Spleen (tissue), 11 donors: ENCODE results near the gene LSG1. TPM values are rescaled to one million over a fixed set of nuclear protein-coding genes. Genes with fewer than 3 reads are reported as not detected.

Experiments used
- DNase-seq: peaks from one replicate; pipeline ENCODE4 v3.0.0-alpha.2; 2020
- H3K27ac ChIP-seq, 8 donors: fragments of 200-600 bp; sonication (generic) in 7 of 8; 1 replicate in 4 of 8; 2 replicates in 4 of 8; pipeline versions ENCODE4 v1.5.0 to v1.8.0; 2016 to 2021; ENCODE audit warnings: inconsistent platforms in 4 of 8, mild to moderate bottlenecking in 4 of 8, moderate library complexity in 1 of 8
- H3K27me3 ChIP-seq, 7 donors: fragments of 200-600 bp; sonication (generic) in 6 of 7; replicated peaks in 1 of 7; 1 replicate in 4 of 7; 2 replicates in 3 of 7; pipeline versions ENCODE4 v1.5.0 to v1.8.0; 2016 to 2021; ENCODE audit warnings: inconsistent platforms in 3 of 7, mild to moderate bottlenecking in 1 of 7
- H3K36me3 ChIP-seq, 6 donors: fragments of 200-600 bp; sonication (generic) in 5 of 6; 1 replicate in 4 of 6; 2 replicates in 2 of 6; pipeline versions ENCODE4 v1.5.0 to v1.8.0; 2016 to 2021; ENCODE audit warnings: inconsistent platforms in 2 of 6
- H3K4me1 ChIP-seq, 6 donors: fragments of 200-600 bp; sonication (generic) in 5 of 6; 1 replicate in 3 of 6; 2 replicates in 3 of 6; pipeline versions ENCODE4 v1.5.0 to v1.8.0; 2016 to 2021; ENCODE audit warnings: inconsistent platforms in 3 of 6
- H3K4me3 ChIP-seq, 8 donors: fragments of 200-600 bp; sonication (generic) in 7 of 8; 1 replicate in 4 of 8; 2 replicates in 4 of 8; pipeline versions ENCODE4 v1.5.0 to v1.8.0; 2016 to 2021; ENCODE audit warnings: inconsistent platforms in 4 of 8, mild to moderate bottlenecking in 4 of 8, moderate library complexity in 2 of 8
- H3K9me3 ChIP-seq, 8 donors: fragments of 200-600 bp; sonication (generic) in 7 of 8; 1 replicate in 4 of 8; 2 replicates in 4 of 8; pipeline versions ENCODE4 v1.5.0 to v1.8.0; 2016 to 2021; ENCODE audit warnings: inconsistent platforms in 4 of 8
- CTCF ChIP-seq, 11 experiments: fragments of 200-600 bp in 7 of 11; fragments of 450-650 bp in 4 of 11; sonication (generic) in 4 of 11; IDR thresholded peaks in 8 of 11; conservative IDR thresholded peaks in 3 of 11; 1 replicate in 7 of 11; 2 replicates in 4 of 11; pipeline versions ENCODE4 v1.4.0 to v1.8.0; 2016 to 2021; ENCODE audit warnings: antibody characterized with exemption in 11 of 11, inconsistent platforms in 4 of 11, mild to moderate bottlenecking in 1 of 11
- POLR2A ChIP-seq, 3 donors: fragments of 450-650 bp; IDR thresholded peaks; one replicate each; pipeline ENCODE4 v1.5.1; 2017; ENCODE audit warnings: antibody characterized with exemption in 3 of 3, mild to moderate bottlenecking in 1 of 3
- POLR2AphosphoS5 ChIP-seq, 3 donors: sonication (generic); formaldehyde crosslinking; IDR thresholded peaks; one replicate each; pipeline ENCODE4 v1.5.1; 2017; ENCODE audit warnings: antibody characterized with exemption in 3 of 3
- WGBS, 5 donors: extraction: QIAGEN DNeasy Blood & Tissue Kit in 3 of 5; methylation state at CpG; one replicate each; pipeline versions ENCODE4 v1.1.5 to v1.1.7; 2013 to 2018; 5-methylcytosine and 5-hydroxymethylcytosine counted together
- intact Hi-C: fragments of 100-400 bp; cut with DNase I; formaldehyde crosslinking; loops from one replicate; pipeline ENCODE4 v1.15.0; 2023; ENCODE audit warnings: low total_unique reads
- polyA plus RNA-seq, 3 donors: library from polyadenylated mRNA; stranded (reverse); fragments of 200-250 nt; gene quantifications; one replicate each; pipeline ENCODE4 v1.2.1, GENCODE V29; 2013
- total RNA-seq, 7 donors: library from RNA; depleted of rRNA in 3 of 7; stranded (reverse); fragments of >200 nt in 3 of 7; fragmentation: NEBNext Ultra II Directional in 4 of 7; extraction: Animal tissue kit (Norgen Biotek cat#: 25700) in 4 of 7; gene quantifications; one replicate each; pipeline versions ENCODE4 v1.1.0 to v1.2.1, GENCODE V29; 2016 to 2021
- donor health status: healthy with polysubstance abuse.
- donor health status: DM: no; HTN: no; CAD: no; lungs with moderate emphysema.
- donor health status: DM: no; HTN: no; CAD: no.
- donor health status: Bipolar disorder and iron deficiency.
- donor health status: healthy.
- donor health status: DM: no; HTN: no; CAD: no.
- donor health status: DM: yes; HTN: yes; CAD: no.

Gene LSG1
- total and polyA plus RNA-seq, 10 donors, result 10.8 to 58.0 (median 35.7) TPM

- Histone ChIP-seq H3K36me3 (peaks cover 0 to 61% (median 2%) of the 10 kb centered on the region in 6 donors), H3K27me3 (no peaks in the 10 kb centered on the region), H3K27ac (peak overlapping the region in 7 of 8 donors; percentile 43 to 70 (median 53)), H3K4me1 (no peaks in the 10 kb centered on the region), H3K9me3 (no peaks in the 10 kb centered on the region), H3K4me3 (no peak overlapping the region)
- TF ChIP-seq POLR2A (IDR thresholded peaks at IDR 0.05) (no peak), POLR2AphosphoS5 (IDR thresholded peaks at IDR 0.05) (peak in 2 of 3 donors; percentile 26 to 56), CTCF (IDR thresholded peaks at IDR 0.05 in 8 of 11, conservative IDR thresholded peaks at IDR 0.05 in 3 of 11) (no peak)
- no peak for DNase-seq
- WGBS, 5 donors, result 65 to 87% (median 74%) methylated on average over 22 to 23 of the region's 23 CpGs
- intact Hi-C loops, result no loop called here
Observed at GRCh38 chr3:194618858-194619608, 53.0 kb downstream of the LSG1 start.

- no peak overlapping the region for H3K4me3 ChIP-seq
- intact Hi-C loops, result no loop called here
- no peak for TF ChIP-seq CTCF (IDR thresholded peaks at IDR 0.05 in 8 of 11, conservative IDR thresholded peaks at IDR 0.05 in 3 of 11)
- no peak for TF ChIP-seq POLR2A (IDR thresholded peaks at IDR 0.05)
- no peak for TF ChIP-seq POLR2AphosphoS5 (IDR thresholded peaks at IDR 0.05)
- no peaks in the 10 kb centered on the region for H3K9me3 ChIP-seq
- DNase-seq, result no peak
- H3K4me1 ChIP-seq, result no peaks in the 10 kb centered on the region
- 84 to 90% (median 87%) methylated on average over 9 of the region's 9 CpGs for WGBS, 5 donors
- no peak overlapping the region for H3K27ac ChIP-seq
- H3K36me3 ChIP-seq, result peaks cover 0 to 50% (median 2%) of the 10 kb centered on the region in 6 donors
- H3K27me3 ChIP-seq, result no peaks in the 10 kb centered on the region
Observed at GRCh38 chr3:194617827-194618226, 54.2 kb downstream of the LSG1 start.

GRCh38 chr3:194617143-194617671 lies 54.8 kb downstream of the LSG1 start:
- intact Hi-C loops, result no loop called here
- Histone ChIP-seq H3K27me3 (no peaks in the 10 kb centered on the region), H3K4me3 (no peak overlapping the region), H3K27ac (no peak overlapping the region), H3K9me3 (no peaks in the 10 kb centered on the region), H3K4me1 (no peaks in the 10 kb centered on the region), H3K36me3 (peaks cover 0 to 44% (median 2%) of the 10 kb centered on the region in 6 donors)
- 94 to 99% (median 98%) methylated on average over 12 to 14 of the region's 14 CpGs for WGBS, 5 donors
- DNase-seq, result no peak
- TF ChIP-seq POLR2AphosphoS5 (IDR thresholded peaks at IDR 0.05), result no peak
- no peak for TF ChIP-seq CTCF (IDR thresholded peaks at IDR 0.05 in 8 of 11, conservative IDR thresholded peaks at IDR 0.05 in 3 of 11)

DNA sequence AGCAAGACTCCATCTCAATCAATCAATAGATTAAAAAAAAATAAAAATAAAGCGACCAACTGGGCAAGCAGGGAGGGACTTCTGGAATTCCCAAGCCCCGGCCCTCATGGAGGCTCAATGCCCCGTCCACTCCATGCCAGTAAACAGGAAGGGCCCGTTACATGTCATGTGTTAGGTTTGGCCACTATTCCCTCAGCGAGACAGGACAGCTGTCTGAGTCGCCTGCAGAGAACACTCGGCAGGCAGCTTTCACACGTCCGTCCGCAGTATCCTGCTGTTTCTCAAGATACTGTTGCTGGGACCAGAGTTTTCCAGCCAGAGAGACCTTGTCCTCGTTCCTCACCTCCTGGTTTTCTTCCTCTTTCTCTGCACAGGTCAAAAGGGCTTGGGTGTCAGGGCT lies 56.8 kb downstream of the LSG1 start:
- H3K4me3 ChIP-seq, result no peak overlapping the region
- no peaks in the 10 kb centered on the region for H3K9me3 ChIP-seq
- 89 to 95% (median 91%) methylated on average over 11 of the region's 11 CpGs for WGBS, 5 donors
- no peaks in the 10 kb centered on the region for H3K27me3 ChIP-seq
- no peak overlapping the region for H3K27ac ChIP-seq
- H3K4me1 ChIP-seq, result no peaks in the 10 kb centered on the region
- H3K36me3 ChIP-seq, result peaks cover 0 to 43% (median 2%) of the 10 kb centered on the region in 6 donors
- intact Hi-C loops, result no loop called here
- TF ChIP-seq POLR2AphosphoS5 (IDR thresholded peaks at IDR 0.05) (no peak), CTCF (IDR thresholded peaks at IDR 0.05 in 8 of 11, conservative IDR thresholded peaks at IDR 0.05 in 3 of 11) (no peak), POLR2A (IDR thresholded peaks at IDR 0.05) (no peak)
- DNase-seq, result no peak
